ENCODE measurements around the gene AUTS2. TPM values are rescaled to one million over a fixed set of nuclear protein-coding genes. Genes with fewer than 3 reads are reported as not detected.

AUTS2 gene
- total RNA-seq, 2 experiments from 2014 or later = 2.4 to 3.0 TPM

- POLR2A ChIA-PET = no interaction called here
- no peak overlapping the region for H3K27ac Mint-ChIP-seq
- no peaks in the 10 kb centered on the region for H3K36me3 Mint-ChIP-seq (ENCODE audit: low read depth)
- no peaks in the 10 kb centered on the region for H3K9me3 Mint-ChIP-seq (ENCODE audit: low read depth)
- intact Hi-C loops (cut with DNase I, micrococcal nuclease) = no loop called here
- H3K4me1 Mint-ChIP-seq = peaks cover 6% of the 10 kb centered on the region
- no peak overlapping the region for H3K4me3 Mint-ChIP-seq
- H3K27me3 Mint-ChIP-seq = no peaks in the 10 kb centered on the region
- ATAC-seq = no peak
- CTCF ChIA-PET = no interaction called here
- DNase-seq = no peak
These were observed 836.1 kb downstream of the AUTS2 start for GRCh38 chr7:70434376-70434775.

GRCh38 chr7:70434821-70435220, 836.5 kb downstream of the AUTS2 start:
- ChIA-PET POLR2A (no interaction called here), CTCF (no interaction called here)
- intact Hi-C loops (cut with DNase I, micrococcal nuclease) = no loop called here
- Mint-ChIP-seq H3K36me3 (ENCODE audit: low read depth) (no peaks in the 10 kb centered on the region), H3K4me1 (peaks cover 6% of the 10 kb centered on the region), H3K27ac (no peak overlapping the region), H3K27me3 (no peaks in the 10 kb centered on the region), H3K4me3 (no peak overlapping the region), H3K9me3 (ENCODE audit: low read depth) (no peaks in the 10 kb centered on the region)
- no peak for ATAC-seq
- no peak for DNase-seq

GRCh38 chr7:70435634-70436033, 837.4 kb downstream of the AUTS2 start:
- ChIA-PET CTCF (no interaction called here), POLR2A (no interaction called here)
- peaks cover 6% of the 10 kb centered on the region for H3K4me1 Mint-ChIP-seq
- ATAC-seq = no peak
- no peak overlapping the region for H3K27ac Mint-ChIP-seq
- H3K36me3 Mint-ChIP-seq (ENCODE audit: low read depth) = no peaks in the 10 kb centered on the region
- no peaks in the 10 kb centered on the region for H3K27me3 Mint-ChIP-seq
- intact Hi-C loops (cut with DNase I, micrococcal nuclease) = no loop called here
- H3K4me3 Mint-ChIP-seq = no peak overlapping the region
- peak; percentile 11 for DNase-seq
- no peaks in the 10 kb centered on the region for H3K9me3 Mint-ChIP-seq (ENCODE audit: low read depth)

- Mint-ChIP-seq H3K27ac (no peak overlapping the region), H3K27me3 (no peaks in the 10 kb centered on the region), H3K36me3 (ENCODE audit: low read depth) (no peaks in the 10 kb centered on the region), H3K4me3 (no peak overlapping the region), H3K4me1 (peaks cover 6% of the 10 kb centered on the region), H3K9me3 (ENCODE audit: low read depth) (no peaks in the 10 kb centered on the region)
- no peak for ATAC-seq
- intact Hi-C loops (cut with DNase I, micrococcal nuclease) = no loop called here
- ChIA-PET CTCF (no interaction called here), POLR2A (no interaction called here)
- no peak for DNase-seq
These were observed 838.6 kb downstream of the AUTS2 start for GRCh38 chr7:70436790-70437350.

GRCh38 chr7:70439651-70440050, 841.4 kb downstream of the AUTS2 start:
- Mint-ChIP-seq H3K4me1 (peaks cover 6% of the 10 kb centered on the region), H3K27ac (no peak overlapping the region), H3K9me3 (ENCODE audit: low read depth) (no peaks in the 10 kb centered on the region), H3K36me3 (ENCODE audit: low read depth) (no peaks in the 10 kb centered on the region), H3K27me3 (no peaks in the 10 kb centered on the region), H3K4me3 (no peak overlapping the region)
- CTCF ChIA-PET = no interaction called here
- DNase-seq (no peak), ATAC-seq (no peak)
- intact Hi-C loops (cut with DNase I, micrococcal nuclease) = no loop called here
- POLR2A ChIA-PET = no interaction called here

- H3K9me3 Mint-ChIP-seq (ENCODE audit: low read depth) = no peaks in the 10 kb centered on the region
- CTCF ChIA-PET = no interaction called here
- H3K27ac Mint-ChIP-seq = no peak overlapping the region
- POLR2A ChIA-PET = no interaction called here
- no peaks in the 10 kb centered on the region for H3K36me3 Mint-ChIP-seq (ENCODE audit: low read depth)
- DNase-seq = no peak
- H3K4me3 Mint-ChIP-seq = no peak overlapping the region
- ATAC-seq = no peak
- intact Hi-C loops (cut with DNase I, micrococcal nuclease) = no loop called here
- no peaks in the 10 kb centered on the region for H3K27me3 Mint-ChIP-seq
- H3K4me1 Mint-ChIP-seq = no peaks in the 10 kb centered on the region
These were observed 848.3 kb downstream of the AUTS2 start for GRCh38 chr7:70446448-70447143.

- intact Hi-C loops (cut with DNase I, micrococcal nuclease) = no loop called here
- ATAC-seq (no peak), DNase-seq (no peak)
- H3K27ac Mint-ChIP-seq = no peak overlapping the region
- no peaks in the 10 kb centered on the region for H3K36me3 Mint-ChIP-seq (ENCODE audit: low read depth)
- POLR2A ChIA-PET = no interaction called here
- no peaks in the 10 kb centered on the region for H3K9me3 Mint-ChIP-seq (ENCODE audit: low read depth)
- H3K4me3 Mint-ChIP-seq = no peak overlapping the region
- CTCF ChIA-PET = no interaction called here
- no peaks in the 10 kb centered on the region for H3K4me1 Mint-ChIP-seq
- H3K27me3 Mint-ChIP-seq = no peaks in the 10 kb centered on the region
These were observed 850.1 kb downstream of the AUTS2 start for GRCh38 chr7:70448312-70448906.

GRCh38 chr7:70450731-70451130, 852.5 kb downstream of the AUTS2 start:
- CTCF ChIA-PET = no interaction called here
- Mint-ChIP-seq H3K9me3 (ENCODE audit: low read depth) (no peaks in the 10 kb centered on the region), H3K36me3 (ENCODE audit: low read depth) (no peaks in the 10 kb centered on the region), H3K27ac (no peak overlapping the region), H3K4me3 (no peak overlapping the region), H3K27me3 (no peaks in the 10 kb centered on the region), H3K4me1 (no peaks in the 10 kb centered on the region)
- POLR2A ChIA-PET = no interaction called here
- DNase-seq (no peak), ATAC-seq (no peak)
- intact Hi-C loops (cut with DNase I, micrococcal nuclease) = no loop called here

GRCh38 chr7:70455925-70456324, 857.6 kb downstream of the AUTS2 start:
- ChIA-PET POLR2A (no interaction called here), CTCF (no interaction called here)
- Mint-ChIP-seq H3K4me1 (peaks cover 27% of the 10 kb centered on the region), H3K27ac (no peak overlapping the region), H3K4me3 (no peak overlapping the region), H3K36me3 (ENCODE audit: low read depth) (no peaks in the 10 kb centered on the region), H3K9me3 (ENCODE audit: low read depth) (no peaks in the 10 kb centered on the region), H3K27me3 (no peaks in the 10 kb centered on the region)
- ATAC-seq = no peak
- intact Hi-C loops (cut with DNase I, micrococcal nuclease) = no loop called here
- DNase-seq = no peak

GRCh38 chr7:70456719-70457118, 858.4 kb downstream of the AUTS2 start:
- ChIA-PET POLR2A (no interaction called here), CTCF (no interaction called here)
- H3K4me1 Mint-ChIP-seq = peaks cover 27% of the 10 kb centered on the region
- H3K9me3 Mint-ChIP-seq (ENCODE audit: low read depth) = no peaks in the 10 kb centered on the region
- H3K36me3 Mint-ChIP-seq (ENCODE audit: low read depth) = no peaks in the 10 kb centered on the region
- intact Hi-C loops (cut with DNase I, micrococcal nuclease) = no loop called here
- no peaks in the 10 kb centered on the region for H3K27me3 Mint-ChIP-seq
- no peak overlapping the region for H3K27ac Mint-ChIP-seq
- H3K4me3 Mint-ChIP-seq = no peak overlapping the region
- no peak for ATAC-seq
- peak; percentile 14 for DNase-seq

- Mint-ChIP-seq H3K9me3 (ENCODE audit: low read depth) (no peaks in the 10 kb centered on the region), H3K4me3 (no peak overlapping the region), H3K36me3 (ENCODE audit: low read depth) (no peaks in the 10 kb centered on the region), H3K4me1 (peaks cover 27% of the 10 kb centered on the region), H3K27ac (no peak overlapping the region), H3K27me3 (no peaks in the 10 kb centered on the region)
- ChIA-PET POLR2A (no interaction called here), CTCF (no interaction called here)
- intact Hi-C loops (cut with DNase I, micrococcal nuclease) = no loop called here
- DNase-seq = no peak
- no peak for ATAC-seq
These were observed 859.2 kb downstream of the AUTS2 start for GRCh38 chr7:70457482-70457881.

GRCh38 chr7:70457883-70458680, 859.8 kb downstream of the AUTS2 start:
- H3K36me3 Mint-ChIP-seq (ENCODE audit: low read depth) = no peaks in the 10 kb centered on the region
- peaks cover 27% of the 10 kb centered on the region for H3K4me1 Mint-ChIP-seq
- ChIA-PET CTCF (no interaction called here), POLR2A (no interaction called here)
- no peaks in the 10 kb centered on the region for H3K27me3 Mint-ChIP-seq
- H3K9me3 Mint-ChIP-seq (ENCODE audit: low read depth) = no peaks in the 10 kb centered on the region
- ATAC-seq = no peak
- no peak for DNase-seq
- intact Hi-C loops (cut with DNase I, micrococcal nuclease) = no loop called here
- H3K4me3 Mint-ChIP-seq = no peak overlapping the region
- H3K27ac Mint-ChIP-seq = no peak overlapping the region
